ENCODE measurements around the gene PCDHB8. TPM values are rescaled to one million over a fixed set of nuclear protein-coding genes. Genes with fewer than 3 reads are reported as not detected.
"Not testable (repeated sequence)": the region's sequence is repeated elsewhere in the genome, so short reads cannot be mapped to it uniquely, and the experiment has no call there.

Gene PCDHB8
- total RNA-seq, 1 experiment from 2014 or later: 0.12 TPM

DNA sequence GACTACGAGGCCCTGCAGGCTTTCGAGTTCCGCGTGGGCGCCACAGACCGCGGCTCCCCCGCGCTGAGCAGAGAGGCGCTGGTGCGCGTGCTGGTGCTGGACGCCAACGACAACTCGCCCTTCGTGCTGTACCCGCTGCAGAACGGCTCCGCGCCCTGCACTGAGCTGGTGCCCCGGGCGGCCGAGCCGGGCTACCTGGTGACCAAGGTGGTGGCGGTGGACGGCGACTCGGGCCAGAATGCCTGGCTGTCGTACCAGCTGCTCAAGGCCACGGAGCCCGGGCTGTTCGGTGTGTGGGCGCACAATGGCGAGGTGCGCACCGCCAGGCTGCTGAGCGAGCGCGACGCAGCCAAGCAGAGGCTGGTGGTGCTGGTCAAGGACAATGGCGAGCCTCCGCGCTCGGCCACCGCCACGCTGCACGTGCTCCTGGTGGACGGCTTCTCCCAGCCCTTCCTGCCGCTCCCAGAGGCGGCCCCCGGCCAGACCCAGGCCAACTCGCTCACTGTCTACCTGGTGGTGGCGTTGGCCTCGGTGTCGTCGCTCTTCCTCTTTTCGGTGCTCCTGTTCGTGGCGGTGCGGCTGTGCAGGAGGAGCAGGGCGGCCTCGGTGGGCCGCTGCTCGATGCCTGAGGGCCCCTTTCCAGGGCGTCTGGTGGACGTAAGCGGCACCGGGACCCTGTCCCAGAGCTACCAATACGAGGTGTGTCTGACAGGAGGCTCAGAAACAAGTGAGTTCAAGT is 6.7 kb downstream of the PCDHB8 start:
- DNase-seq (ENCODE audit: low read depth): not testable (repeated sequence)

DNA sequence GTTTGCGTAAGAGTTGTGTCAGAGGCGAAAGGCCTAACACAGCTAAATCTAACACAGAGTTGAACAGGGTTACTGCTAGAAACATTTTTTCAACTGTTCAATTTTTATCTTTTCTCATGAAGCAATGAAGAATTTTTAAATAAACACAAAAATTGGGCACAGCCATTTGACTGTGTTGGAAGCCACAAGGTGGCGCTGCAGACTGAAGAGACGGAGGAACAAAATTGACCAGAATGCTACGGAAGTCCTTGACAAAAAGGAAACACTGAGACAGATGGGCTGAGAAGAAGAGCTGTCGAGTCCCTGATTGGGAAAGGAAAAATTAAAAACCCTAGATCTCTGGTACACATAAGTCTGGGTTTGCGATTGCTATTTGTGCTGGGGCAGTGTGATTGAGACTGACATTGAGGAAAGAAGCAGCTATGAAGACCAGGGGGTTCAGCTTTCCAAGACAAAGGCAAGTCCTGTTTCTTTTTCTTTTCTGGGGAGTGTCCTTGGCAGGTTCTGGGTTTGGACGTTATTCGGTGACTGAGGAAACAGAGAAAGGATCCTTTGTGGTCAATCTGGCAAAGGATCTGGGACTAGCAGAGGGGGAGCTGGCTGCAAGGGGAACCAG is 9.4 kb downstream of the PCDHB8 start, which contains the start of gene PCDHB9:
PCDHB9 (plus strand) TSS at position 265 of the 616 bp plus-strand sequence; CDS start at position 423, 158 bp downstream.
- DNase-seq (ENCODE audit: low read depth): peak; percentile 37

DNA sequence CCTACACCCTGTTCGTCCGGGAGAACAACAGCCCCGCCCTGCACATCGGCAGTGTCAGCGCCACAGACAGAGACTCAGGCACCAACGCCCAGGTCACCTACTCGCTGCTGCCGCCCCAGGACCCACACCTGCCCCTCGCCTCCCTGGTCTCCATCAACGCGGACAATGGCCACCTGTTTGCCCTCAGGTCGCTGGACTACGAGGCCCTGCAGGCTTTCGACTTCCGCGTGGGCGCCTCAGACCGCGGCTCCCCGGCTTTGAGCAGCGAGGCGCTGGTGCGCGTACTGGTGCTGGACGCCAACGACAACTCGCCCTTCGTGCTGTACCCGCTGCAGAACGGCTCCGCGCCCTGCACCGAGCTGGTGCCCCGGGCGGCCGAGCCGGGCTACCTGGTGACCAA is 11.1 kb downstream of the PCDHB8 start:
- DNase-seq (ENCODE audit: low read depth): not testable (repeated sequence)

DNA sequence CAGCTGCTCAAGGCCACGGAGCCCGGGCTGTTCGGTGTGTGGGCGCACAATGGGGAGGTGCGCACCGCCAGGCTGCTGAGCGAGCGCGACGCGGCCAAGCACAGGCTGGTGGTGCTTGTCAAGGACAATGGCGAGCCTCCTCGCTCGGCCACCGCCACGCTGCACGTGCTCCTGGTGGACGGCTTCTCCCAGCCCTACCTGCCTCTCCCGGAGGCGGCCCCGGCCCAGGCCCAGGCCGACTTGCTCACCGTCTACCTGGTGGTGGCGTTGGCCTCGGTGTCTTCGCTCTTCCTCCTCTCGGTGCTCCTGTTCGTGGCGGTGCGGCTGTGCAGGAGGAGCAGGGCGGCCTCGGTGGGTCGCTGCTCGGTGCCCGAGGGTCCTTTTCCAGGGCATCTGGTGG is 11.5 kb downstream of the PCDHB8 start:
- not testable (repeated sequence) for DNase-seq (ENCODE audit: low read depth)

DNA sequence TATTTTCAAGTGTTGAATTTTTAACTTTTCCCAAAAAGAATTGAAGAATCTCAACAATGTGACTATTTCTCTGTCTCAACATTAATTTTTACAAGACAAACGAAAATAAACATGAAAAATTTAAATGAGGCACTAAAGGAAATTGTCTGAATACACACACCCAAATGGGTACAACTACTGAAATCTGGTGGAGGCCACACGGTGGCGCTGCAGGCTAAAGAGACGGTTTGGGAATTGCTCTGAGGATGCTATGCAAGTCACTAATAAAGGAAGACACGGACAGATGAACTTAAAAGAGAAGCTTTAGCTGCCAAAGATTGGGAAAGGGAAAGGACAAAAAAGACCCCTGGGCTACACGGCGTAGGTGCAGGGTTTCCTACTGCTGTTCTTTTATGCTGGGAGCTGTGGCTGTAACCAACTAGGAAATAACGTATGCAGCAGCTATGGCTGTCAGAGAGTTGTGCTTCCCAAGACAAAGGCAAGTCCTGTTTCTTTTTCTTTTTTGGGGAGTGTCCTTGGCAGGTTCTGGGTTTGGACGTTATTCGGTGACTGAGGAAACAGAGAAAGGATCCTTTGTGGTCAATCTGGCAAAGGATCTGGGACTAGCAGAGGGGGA is 14.6 kb downstream of the PCDHB8 start, which contains the start of gene PCDHB10:
PCDHB10 (plus strand) TSS at position 244 of the 616 bp plus-strand sequence; CDS start at position 444, 200 bp downstream.
- peak; percentile 44 for DNase-seq (ENCODE audit: low read depth)

DNA sequence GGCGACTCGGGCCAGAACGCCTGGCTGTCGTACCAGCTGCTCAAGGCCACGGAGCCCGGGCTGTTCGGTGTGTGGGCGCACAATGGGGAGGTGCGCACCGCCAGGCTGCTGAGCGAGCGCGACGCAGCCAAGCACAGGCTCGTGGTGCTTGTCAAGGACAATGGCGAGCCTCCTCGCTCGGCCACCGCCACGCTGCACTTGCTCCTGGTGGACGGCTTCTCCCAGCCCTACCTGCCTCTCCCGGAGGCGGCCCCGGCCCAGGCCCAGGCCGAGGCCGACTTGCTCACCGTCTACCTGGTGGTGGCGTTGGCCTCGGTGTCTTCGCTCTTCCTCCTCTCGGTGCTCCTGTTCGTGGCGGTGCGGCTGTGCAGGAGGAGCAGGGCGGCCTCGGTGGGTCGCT is 16.7 kb downstream of the PCDHB8 start:
- DNase-seq (ENCODE audit: low read depth): not testable (repeated sequence)

DNA sequence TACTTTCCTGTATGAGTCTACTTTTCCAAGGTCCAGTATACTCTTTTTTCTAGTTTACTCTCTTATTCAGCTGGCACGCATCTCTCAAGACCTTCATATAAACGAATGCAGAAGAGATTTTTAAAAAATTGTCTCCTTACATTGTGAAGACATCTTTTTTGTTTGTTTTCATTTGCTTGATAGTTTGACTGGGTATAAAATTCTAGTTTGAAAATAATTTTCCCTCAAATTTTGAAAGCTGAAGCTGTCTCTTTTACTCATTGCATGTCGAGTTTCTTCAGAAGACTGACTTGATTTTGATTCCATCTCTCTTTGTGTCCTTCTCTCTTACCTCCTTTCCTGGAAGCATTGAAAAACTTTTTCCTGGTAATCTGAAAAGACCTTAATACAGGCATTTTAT is 18.8 kb downstream of the PCDHB8 start:
- no peak for DNase-seq (ENCODE audit: low read depth)

DNA sequence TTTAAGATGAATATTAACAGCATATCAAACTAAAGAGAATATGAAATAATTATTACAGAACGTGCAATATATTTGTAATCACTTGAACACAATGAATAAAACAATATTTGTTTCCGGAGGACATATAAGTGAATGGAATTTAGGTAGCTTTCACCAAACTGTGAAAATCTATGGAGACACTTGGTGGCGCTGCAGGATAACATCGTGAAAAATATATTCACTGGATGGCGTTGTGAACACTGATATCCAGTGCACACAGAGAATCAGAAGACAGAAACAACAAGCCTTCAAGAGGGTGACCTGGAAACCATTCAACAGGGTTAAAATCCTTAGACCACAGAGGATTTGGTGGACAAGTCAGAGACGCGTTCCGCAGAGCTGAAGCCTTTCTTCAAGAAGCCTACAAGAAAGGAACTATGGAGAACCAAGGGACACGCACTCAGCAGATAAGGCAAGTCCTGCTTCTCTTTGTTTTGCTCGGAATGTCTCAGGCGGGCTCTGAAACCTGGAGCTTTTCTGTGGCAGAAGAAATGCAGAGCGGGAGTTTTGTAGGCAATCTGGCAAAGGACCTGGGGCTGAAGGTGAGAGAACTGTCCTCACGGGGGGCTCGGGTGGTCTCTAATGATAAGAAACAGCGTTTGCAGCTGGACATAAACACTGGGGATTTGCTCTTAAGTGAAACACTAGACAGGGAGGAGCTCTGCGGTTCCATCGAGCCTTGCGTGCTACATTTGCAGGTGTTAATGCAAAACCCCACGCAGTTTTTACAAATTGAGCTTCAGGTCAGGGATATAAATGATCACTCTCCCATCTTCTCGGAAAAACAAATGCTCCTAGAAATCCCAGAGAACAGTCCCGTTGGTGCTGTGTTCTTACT is 22.0 kb downstream of the PCDHB8 start, which contains the start of gene PCDHB11:
PCDHB11 (plus strand) TSS at position 269 of the 877 bp plus-strand sequence; CDS start at position 417, 148 bp downstream.
- DNase-seq (ENCODE audit: low read depth): no peak

DNA sequence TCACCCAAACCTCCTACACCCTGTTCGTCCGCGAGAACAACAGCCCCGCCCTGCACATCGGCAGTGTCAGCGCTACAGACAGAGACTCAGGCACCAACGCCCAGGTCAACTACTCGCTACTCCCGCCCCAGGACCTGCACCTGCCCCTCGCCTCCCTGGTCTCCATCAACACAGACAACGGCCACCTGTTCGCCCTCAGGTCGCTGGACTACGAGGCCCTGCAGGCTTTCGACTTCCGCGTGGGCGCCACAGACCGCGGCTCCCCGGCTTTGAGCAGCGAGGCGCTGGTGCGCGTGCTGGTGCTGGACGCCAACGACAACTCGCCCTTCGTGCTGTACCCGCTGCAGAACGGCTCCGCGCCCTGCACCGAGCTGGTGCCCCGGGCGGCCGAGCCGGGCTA is 23.5 kb downstream of the PCDHB8 start:
- not testable (repeated sequence) for DNase-seq (ENCODE audit: low read depth)

DNA sequence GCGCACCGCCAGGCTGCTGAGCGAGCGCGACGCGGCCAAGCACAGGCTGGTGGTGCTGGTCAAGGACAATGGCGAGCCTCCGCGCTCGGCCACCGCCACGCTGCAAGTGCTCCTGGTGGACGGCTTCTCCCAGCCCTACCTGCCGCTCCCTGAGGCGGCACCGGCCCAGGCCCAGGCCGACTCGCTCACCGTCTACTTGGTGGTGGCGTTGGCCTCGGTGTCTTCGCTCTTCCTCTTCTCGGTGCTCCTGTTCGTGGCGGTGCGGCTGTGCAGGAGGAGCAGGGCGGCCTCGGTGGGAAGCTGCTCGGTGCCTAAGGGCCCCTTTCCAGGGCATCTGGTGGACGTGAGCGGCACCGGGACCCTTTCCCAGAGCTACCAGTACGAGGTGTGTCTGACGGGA is 24.1 kb downstream of the PCDHB8 start:
- DNase-seq (ENCODE audit: low read depth): not testable (repeated sequence)

DNA sequence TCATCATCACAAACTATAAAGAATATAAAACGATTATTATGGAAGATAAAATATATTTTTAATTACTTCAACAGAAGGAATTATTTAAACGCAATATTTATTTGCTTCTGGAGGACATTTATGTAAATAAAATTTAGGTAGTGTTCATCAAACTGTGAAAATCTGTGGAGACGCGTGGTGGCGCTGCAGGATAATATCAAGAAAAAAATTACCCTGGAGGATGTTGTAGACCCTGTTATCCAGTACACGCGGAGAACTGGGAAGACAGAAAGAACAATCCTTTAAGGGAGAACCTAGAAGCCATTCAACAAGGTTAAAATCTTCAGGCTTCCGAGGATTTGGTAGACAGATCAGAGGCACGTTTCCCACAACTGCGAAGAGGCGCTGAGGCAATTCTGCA is 30.9 kb downstream of the PCDHB8 start, which contains the start of gene PCDHB12:
PCDHB12 (plus strand) TSS at position 242 of the 400 bp plus-strand sequence. CDS start 189 bp downstream, outside the sequence.
- peak; percentile 56 for DNase-seq (ENCODE audit: low read depth)

DNA sequence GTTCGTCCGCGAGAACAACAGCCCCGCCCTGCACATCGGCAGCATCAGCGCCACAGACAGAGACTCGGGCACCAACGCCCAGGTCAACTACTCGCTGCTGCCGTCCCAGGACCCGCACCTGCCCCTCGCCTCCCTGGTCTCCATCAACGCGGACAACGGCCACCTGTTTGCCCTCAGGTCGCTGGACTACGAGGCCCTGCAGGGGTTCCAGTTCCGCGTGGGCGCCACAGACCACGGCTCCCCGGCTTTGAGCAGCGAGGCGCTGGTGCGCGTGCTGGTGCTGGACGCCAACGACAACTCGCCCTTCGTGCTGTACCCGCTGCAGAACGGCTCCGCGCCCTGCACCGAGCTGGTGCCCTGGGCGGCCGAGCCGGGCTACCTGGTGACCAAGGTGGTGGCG is 32.7 kb downstream of the PCDHB8 start:
- DNase-seq (ENCODE audit: low read depth): not testable (repeated sequence)

DNA sequence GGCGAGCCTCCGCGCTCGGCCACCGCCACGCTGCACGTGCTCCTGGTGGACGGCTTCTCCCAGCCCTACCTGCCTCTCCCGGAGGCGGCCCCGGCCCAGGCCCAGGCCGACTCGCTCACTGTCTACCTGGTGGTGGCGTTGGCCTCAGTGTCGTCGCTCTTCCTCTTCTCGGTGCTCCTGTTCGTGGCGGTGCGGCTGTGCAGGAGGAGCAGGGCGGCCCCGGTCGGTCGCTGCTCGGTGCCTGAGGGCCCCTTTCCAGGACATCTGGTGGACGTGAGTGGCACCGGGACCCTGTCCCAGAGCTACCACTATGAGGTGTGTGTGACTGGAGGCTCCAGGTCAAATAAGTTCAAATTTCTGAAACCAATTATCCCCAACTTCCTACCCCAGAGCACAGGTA is 33.3 kb downstream of the PCDHB8 start:
- DNase-seq (ENCODE audit: low read depth): not testable (repeated sequence)

DNA sequence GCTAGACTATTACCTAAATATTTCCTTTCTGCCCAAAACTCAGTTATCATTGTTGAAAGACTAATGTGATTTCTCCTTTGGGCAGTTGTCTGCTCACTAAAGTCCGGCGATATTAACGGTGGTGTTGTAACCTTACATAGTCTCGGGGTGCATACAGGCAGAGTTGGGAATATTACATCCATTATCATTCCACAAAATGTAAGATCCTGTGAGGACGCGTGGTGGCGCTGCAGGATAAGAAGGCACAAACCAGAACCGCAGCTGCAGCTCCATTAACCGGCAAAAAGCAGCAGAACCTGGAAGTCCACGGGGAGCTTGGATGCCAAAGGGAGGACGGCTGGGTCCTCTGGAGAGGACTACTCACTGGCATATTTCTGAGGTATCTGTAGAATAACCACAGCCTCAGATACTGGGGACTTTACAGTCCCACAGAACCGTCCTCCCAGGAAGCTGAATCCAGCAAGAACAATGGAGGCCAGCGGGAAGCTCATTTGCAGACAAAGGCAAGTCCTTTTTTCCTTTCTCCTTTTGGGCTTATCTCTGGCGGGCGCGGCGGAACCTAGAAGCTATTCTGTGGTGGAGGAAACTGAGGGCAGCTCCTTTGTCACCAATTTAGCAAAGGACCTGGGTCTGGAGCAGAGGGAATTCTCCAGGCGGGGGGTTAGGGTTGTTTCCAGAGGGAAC is 36.2 kb downstream of the PCDHB8 start, which contains the start of gene PCDHB13:
PCDHB13 (plus strand) TSS at position 264 of the 684 bp plus-strand sequence; CDS start at position 469, 205 bp downstream.
- DNase-seq (ENCODE audit: low read depth): peak; percentile 66

DNA sequence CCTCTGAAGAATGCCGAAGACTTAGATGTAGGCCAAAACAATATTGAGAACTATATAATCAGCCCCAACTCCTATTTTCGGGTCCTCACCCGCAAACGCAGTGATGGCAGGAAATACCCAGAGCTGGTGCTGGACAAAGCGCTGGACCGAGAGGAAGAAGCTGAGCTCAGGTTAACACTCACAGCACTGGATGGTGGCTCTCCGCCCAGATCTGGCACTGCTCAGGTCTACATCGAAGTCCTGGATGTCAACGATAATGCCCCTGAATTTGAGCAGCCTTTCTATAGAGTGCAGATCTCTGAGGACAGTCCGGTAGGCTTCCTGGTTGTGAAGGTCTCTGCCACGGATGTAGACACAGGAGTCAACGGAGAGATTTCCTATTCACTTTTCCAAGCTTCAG is 37.0 kb downstream of the PCDHB8 start:
- DNase-seq (ENCODE audit: low read depth): not testable (repeated sequence)

DNA sequence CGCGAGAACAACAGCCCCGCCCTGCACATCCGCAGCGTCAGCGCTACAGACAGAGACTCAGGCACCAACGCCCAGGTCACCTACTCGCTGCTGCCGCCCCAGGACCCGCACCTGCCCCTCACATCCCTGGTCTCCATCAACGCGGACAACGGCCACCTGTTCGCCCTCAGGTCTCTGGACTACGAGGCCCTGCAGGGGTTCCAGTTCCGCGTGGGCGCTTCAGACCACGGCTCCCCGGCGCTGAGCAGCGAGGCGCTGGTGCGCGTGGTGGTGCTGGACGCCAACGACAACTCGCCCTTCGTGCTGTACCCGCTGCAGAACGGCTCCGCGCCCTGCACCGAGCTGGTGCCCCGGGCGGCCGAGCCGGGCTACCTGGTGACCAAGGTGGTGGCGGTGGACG is 37.9 kb downstream of the PCDHB8 start:
- not testable (repeated sequence) for DNase-seq (ENCODE audit: low read depth)

DNA sequence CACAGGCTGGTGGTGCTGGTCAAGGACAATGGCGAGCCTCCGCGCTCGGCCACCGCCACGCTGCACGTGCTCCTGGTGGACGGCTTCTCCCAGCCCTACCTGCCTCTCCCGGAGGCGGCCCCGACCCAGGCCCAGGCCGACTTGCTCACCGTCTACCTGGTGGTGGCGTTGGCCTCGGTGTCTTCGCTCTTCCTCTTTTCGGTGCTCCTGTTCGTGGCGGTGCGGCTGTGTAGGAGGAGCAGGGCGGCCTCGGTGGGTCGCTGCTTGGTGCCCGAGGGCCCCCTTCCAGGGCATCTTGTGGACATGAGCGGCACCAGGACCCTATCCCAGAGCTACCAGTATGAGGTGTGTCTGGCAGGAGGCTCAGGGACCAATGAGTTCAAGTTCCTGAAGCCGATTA is 38.4 kb downstream of the PCDHB8 start:
- not testable (repeated sequence) for DNase-seq (ENCODE audit: low read depth)

DNA sequence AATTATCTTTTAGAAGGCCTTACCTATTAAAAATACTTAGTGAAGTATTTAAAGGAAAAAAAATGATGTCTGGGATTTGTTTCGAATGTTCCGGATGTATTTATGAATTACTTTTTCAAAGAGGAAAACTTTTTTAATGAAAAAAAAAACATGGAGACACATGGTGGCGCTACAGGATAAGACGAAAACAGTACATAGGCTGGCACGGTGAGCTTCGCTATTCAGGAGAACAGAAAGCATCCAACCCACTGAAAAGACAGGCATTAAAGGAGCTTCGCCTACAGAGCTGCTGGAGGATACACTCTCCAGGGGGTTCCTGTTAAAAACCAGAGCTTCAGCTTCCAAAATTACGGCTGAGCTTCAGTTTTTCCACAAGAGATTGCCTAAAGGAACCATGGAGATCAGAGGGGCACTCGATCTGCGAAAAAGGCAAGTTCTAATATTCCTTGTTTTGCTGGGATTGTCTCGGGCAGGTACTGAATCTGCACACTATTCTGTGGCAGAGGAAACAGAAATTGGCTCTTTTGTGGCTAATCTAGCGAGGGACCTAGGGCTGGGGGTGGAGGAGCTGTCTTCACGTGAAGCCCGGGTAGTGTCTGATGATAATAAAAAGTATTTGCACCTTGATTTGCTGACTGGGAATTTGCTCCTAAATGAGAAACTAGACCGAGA is 45.7 kb downstream of the PCDHB8 start, which contains the start of gene PCDHB14:
PCDHB14 (plus strand) TSS at position 232 of the 672 bp plus-strand sequence; CDS start at position 395, 163 bp downstream.
- peak; percentile 40 for DNase-seq (ENCODE audit: low read depth)

DNA sequence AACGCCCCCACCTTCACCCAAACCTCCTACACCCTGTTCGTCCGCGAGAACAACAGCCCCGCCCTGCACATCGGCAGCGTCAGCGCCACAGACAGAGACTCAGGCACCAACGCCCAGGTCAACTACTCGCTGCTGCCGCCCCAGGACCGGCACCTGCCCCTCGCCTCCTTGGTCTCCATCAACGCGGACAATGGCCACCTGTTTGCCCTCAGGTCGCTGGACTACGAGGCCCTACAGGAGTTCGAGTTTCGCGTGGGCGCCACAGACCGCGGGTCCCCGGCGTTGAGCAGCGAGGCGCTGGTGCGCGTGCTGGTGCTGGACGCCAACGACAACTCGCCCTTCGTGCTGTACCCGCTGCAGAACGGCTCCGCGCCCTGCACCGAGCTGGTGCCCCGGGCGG is 47.3 kb downstream of the PCDHB8 start:
- DNase-seq (ENCODE audit: low read depth): not testable (repeated sequence)

DNA sequence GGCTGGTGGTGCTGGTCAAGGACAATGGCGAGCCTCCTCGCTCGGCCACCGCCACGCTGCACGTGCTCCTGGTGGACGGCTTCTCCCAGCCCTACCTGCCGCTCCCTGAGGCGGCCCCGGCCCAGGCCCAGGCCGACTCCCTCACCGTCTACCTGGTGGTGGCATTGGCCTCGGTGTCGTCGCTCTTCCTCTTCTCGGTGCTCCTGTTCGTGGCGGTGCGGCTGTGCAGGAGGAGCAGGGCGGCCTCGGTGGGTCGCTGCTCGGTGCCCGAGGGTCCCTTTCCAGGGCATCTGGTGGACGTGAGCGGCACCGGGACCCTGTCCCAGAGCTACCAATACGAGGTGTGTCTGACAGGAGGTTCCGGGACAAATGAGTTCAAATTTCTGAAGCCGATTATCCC is 47.8 kb downstream of the PCDHB8 start:
- not testable (repeated sequence) for DNase-seq (ENCODE audit: low read depth)
